OCI-LY7 (cell line): ENCODE data around the gene TMC7.

ENCODE experiments used
- EZH2phosphoT487 ChIP-seq: fragments of 200-600 bp; sonication (generic); IDR thresholded peaks from 2 replicates; pipeline ENCODE4 v1.6.1; 2018; ENCODE audit warnings: low read depth, borderline replicate concordance, mild to moderate bottlenecking, mixed run types, antibody characterized with exemption, low read length, moderate library complexity, mixed read lengths
- TF ChIP-seq, protein P1 (sequence below): fragments of 200-600 bp; sonication (generic); conservative IDR thresholded peaks from 2 replicates; pipeline ENCODE4 v1.5.1; 2014; ENCODE audit warnings: mild to moderate bottlenecking, antibody characterized with exemption, low read length, moderate library complexity, mixed read lengths

DNA sequence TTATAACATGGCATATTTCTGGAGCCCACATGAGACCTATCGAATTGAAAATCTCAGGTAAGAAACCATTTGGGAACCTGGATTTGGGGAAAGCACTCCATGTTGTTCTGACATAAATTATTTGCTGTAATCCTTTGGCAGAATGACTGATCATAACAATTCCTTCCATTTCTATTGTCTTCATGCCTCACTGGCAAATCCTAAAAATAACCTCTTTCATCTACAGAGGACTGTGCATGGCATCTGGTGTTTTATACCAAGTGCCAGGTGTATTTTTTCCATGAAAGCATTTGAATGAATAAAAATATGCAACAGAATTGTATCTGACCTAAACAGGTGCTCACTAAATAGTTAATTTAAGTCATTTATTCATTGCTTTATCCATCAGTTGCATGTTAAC lies 50.0 kb downstream of the TMC7 start:
- TF ChIP-seq, protein P1, sequence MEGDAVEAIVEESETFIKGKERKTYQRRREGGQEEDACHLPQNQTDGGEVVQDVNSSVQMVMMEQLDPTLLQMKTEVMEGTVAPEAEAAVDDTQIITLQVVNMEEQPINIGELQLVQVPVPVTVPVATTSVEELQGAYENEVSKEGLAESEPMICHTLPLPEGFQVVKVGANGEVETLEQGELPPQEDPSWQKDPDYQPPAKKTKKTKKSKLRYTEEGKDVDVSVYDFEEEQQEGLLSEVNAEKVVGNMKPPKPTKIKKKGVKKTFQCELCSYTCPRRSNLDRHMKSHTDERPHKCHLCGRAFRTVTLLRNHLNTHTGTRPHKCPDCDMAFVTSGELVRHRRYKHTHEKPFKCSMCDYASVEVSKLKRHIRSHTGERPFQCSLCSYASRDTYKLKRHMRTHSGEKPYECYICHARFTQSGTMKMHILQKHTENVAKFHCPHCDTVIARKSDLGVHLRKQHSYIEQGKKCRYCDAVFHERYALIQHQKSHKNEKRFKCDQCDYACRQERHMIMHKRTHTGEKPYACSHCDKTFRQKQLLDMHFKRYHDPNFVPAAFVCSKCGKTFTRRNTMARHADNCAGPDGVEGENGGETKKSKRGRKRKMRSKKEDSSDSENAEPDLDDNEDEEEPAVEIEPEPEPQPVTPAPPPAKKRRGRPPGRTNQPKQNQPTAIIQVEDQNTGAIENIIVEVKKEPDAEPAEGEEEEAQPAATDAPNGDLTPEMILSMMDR, result no peak
- no peak for TF ChIP-seq EZH2phosphoT487
